H1 (cell line): Measurements from ENCODE around the gene CACNA1C. TPM values are rescaled to one million over a fixed set of nuclear protein-coding genes. Genes with fewer than 3 reads are reported as not detected.
A peak's percentile ranks its signal among the peaks of the same experiment; 100 is the strongest.

Experiments used
- CTCF ChIA-PET: fragments of 300-600 bp; sonication (Branson Sonifier 250); formaldehyde crosslinking; loops from one replicate; lab custom pipeline; 2021; ENCODE audit not compliant: partially characterized antibody; lab: Charles Lee
- POLR2A ChIA-PET: fragments of 300-600 bp; sonication (Branson Sonifier 250); formaldehyde crosslinking; loops from one replicate; lab custom pipeline; 2021; ENCODE audit warnings: inconsistent platforms; ENCODE audit not compliant: partially characterized antibody; lab: Charles Lee
- DNase-seq, 2 experiments: peaks; one replicate each; pipeline versions ENCODE4 v3.0.0 to v3.0.0-alpha.2; 2010 to 2022; ENCODE audit warnings: low spot score in 2 of 2, low read depth in 1 of 2, mixed read lengths in 1 of 2
- FAIRE-seq: peaks from 2 replicates; lab custom pipeline; 2011; peaks lifted over from hg19 to GRCh38; lab: Jason Lieb, UNC
- H2AFZ ChIP-seq: 2 replicates; pipeline ENCODE4 v1.8.1; 2012; ENCODE audit warnings: low read length, inconsistent platforms
- H2AK5ac ChIP-seq: 2 replicates; pipeline ENCODE4 v1.6.1; 2013; ENCODE audit warnings: low read depth, low read length
- H2BK120ac ChIP-seq: replicated peaks from 2 replicates; pipeline ENCODE3; 2013; ENCODE audit warnings: low read depth, low read length, inconsistent platforms
- H2BK12ac ChIP-seq: 2 replicates; pipeline ENCODE4 v1.6.1; 2013; ENCODE audit warnings: low read depth, low read length
- H2BK15ac ChIP-seq: 2 replicates; pipeline ENCODE4 v1.6.1; 2013; ENCODE audit warnings: low read length
- H2BK20ac ChIP-seq: 2 replicates; pipeline ENCODE4 v1.6.1; 2013; ENCODE audit warnings: low read length
- H2BK5ac ChIP-seq: 2 replicates; pipeline ENCODE4 v1.6.1; 2013; ENCODE audit warnings: low read depth, low read length
- H3K14ac ChIP-seq: 2 replicates; pipeline ENCODE4 v1.6.1; 2013; ENCODE audit warnings: inconsistent platforms; ENCODE audit not compliant: insufficient read length
- H3K18ac ChIP-seq: 2 replicates; pipeline ENCODE4 v1.6.1; 2013; ENCODE audit warnings: low read length; ENCODE audit errors: extremely low read depth
- H3K23ac ChIP-seq: 2 replicates; pipeline ENCODE4 v1.6.1; 2013; ENCODE audit warnings: inconsistent platforms; ENCODE audit not compliant: insufficient read length
- H3K23me2 ChIP-seq: 2 replicates; pipeline ENCODE4 v1.6.1; 2013; ENCODE audit warnings: low read depth, low read length
- H3K27ac ChIP-seq: 2 replicates; pipeline ENCODE4 v1.6.1; 2011; ENCODE audit warnings: low read depth, low read length, inconsistent platforms
- H3K27me3 ChIP-seq, 4 experiments: replicated peaks in 1 of 4; 1 replicate in 1 of 4; 2 replicates in 3 of 4; pipeline versions ENCODE4 v1.6.1 to v1.8.1; 2011 to 2013; ENCODE audit warnings: low read length in 3 of 4, mild to moderate bottlenecking in 3 of 4, inconsistent platforms in 2 of 4, mixed read lengths in 2 of 4, moderate library complexity in 1 of 4; ENCODE audit not compliant: control insufficient read depth in 3 of 4, insufficient read depth in 3 of 4; ENCODE audit errors: extremely low read depth in 1 of 4
- H3K36me3 ChIP-seq, 4 experiments: 2 replicates each; pipeline versions ENCODE4 v1.6.1 to v1.8.1; 2011 to 2013; ENCODE audit warnings: mild to moderate bottlenecking in 4 of 4, low read length in 3 of 4, moderate library complexity in 2 of 4, control low read depth in 1 of 4, inconsistent platforms in 1 of 4; ENCODE audit not compliant: insufficient read depth in 4 of 4, control insufficient read depth in 2 of 4
- H3K4ac ChIP-seq: replicated peaks from 2 replicates; pipeline ENCODE3; 2013; ENCODE audit warnings: low read length, low read depth, mixed read lengths, inconsistent platforms; ENCODE audit not compliant: insufficient read length
- H3K4me1 ChIP-seq, 4 experiments: replicated peaks in 1 of 4; 1 replicate in 1 of 4; 2 replicates in 3 of 4; pipeline versions ENCODE4 v1.6.1 to v1.8.1; 2011 to 2013; ENCODE audit warnings: low read length in 3 of 4, inconsistent platforms in 2 of 4, mixed read lengths in 1 of 4; ENCODE audit not compliant: insufficient read depth in 4 of 4, control insufficient read depth in 3 of 4
- H3K4me2 ChIP-seq, 2 experiments: 2 replicates each; pipeline versions ENCODE4 v1.6.1 to v1.8.1; 2011 to 2013; ENCODE audit warnings: low read depth in 2 of 2, low read length in 2 of 2, control low read depth in 1 of 2, inconsistent platforms in 1 of 2, mild to moderate bottlenecking in 1 of 2; ENCODE audit not compliant: insufficient read depth in 1 of 2
- H3K4me3 ChIP-seq, 4 experiments: fragments of 200-600, 300-600 bp in 1 of 4; sonication (generic), shearing (Covaris generic), sonication (Bioruptor Twin) in 1 of 4; 2 replicates each; pipeline versions ENCODE4 v1.5.1 to v1.8.1; 2011 to 2016; ENCODE audit warnings: low read length in 4 of 4, low read depth in 3 of 4, control low read depth in 2 of 4, inconsistent platforms in 2 of 4, mild to moderate bottlenecking in 2 of 4, mixed read lengths in 1 of 4, moderate library complexity in 1 of 4; ENCODE audit not compliant: insufficient read depth in 2 of 4; ENCODE audit errors: extremely low read depth in 1 of 4
- H3K56ac ChIP-seq: replicated peaks from 2 replicates; pipeline ENCODE3; 2013; ENCODE audit warnings: low read depth, mild to moderate bottlenecking, mixed read lengths, low read length, inconsistent platforms; ENCODE audit not compliant: insufficient read length
- H3K79me1 ChIP-seq: 2 replicates; pipeline ENCODE4 v1.6.1; 2013; ENCODE audit warnings: low read depth, low read length, control low read depth
- H3K79me2 ChIP-seq, 2 experiments: 2 replicates each; pipeline versions ENCODE4 v1.6.1 to v1.8.1; 2012 to 2013; ENCODE audit warnings: low read length in 2 of 2, mild to moderate bottlenecking in 2 of 2, inconsistent platforms in 1 of 2; ENCODE audit not compliant: insufficient read depth in 2 of 2, control insufficient read depth in 1 of 2
- H3K9ac ChIP-seq, 4 experiments: replicated peaks in 1 of 4; 1 replicate in 1 of 4; 2 replicates in 3 of 4; pipeline versions ENCODE4 v1.6.1 to v1.8.1; 2011 to 2013; ENCODE audit warnings: low read depth in 3 of 4, low read length in 3 of 4, control low read depth in 2 of 4, mild to moderate bottlenecking in 2 of 4, moderate library complexity in 2 of 4, inconsistent platforms in 1 of 4; ENCODE audit errors: extremely low read depth in 1 of 4
- H3K9me3 ChIP-seq, 2 experiments: 2 replicates each; pipeline versions ENCODE4 v1.6.1 to v1.8.1; 2012 to 2013; ENCODE audit warnings: mild to moderate bottlenecking in 2 of 2, moderate library complexity in 2 of 2, control low read depth in 1 of 2, inconsistent platforms in 1 of 2, low read depth in 1 of 2, low read length in 1 of 2, mixed read lengths in 1 of 2; ENCODE audit not compliant: insufficient read depth in 2 of 2
- H4K20me1 ChIP-seq, 2 experiments: replicated peaks in 1 of 2; 2 replicates each; pipeline versions ENCODE3 to v1.8.1; 2011 to 2013; ENCODE audit warnings: inconsistent platforms in 2 of 2, low read length in 2 of 2, mild to moderate bottlenecking in 1 of 2; ENCODE audit not compliant: insufficient read depth in 2 of 2, control insufficient read depth in 1 of 2
- H4K5ac ChIP-seq: 2 replicates; pipeline ENCODE4 v1.6.1; 2013; ENCODE audit warnings: low read length, low read depth, mixed read lengths, inconsistent platforms; ENCODE audit not compliant: insufficient read length
- H4K8ac ChIP-seq: 2 replicates; pipeline ENCODE4 v1.8.0; 2013; ENCODE audit warnings: mild to moderate bottlenecking, moderate library complexity, low read length, inconsistent platforms; ENCODE audit not compliant: insufficient read depth; ENCODE audit errors: extremely low read depth
- H4K91ac ChIP-seq: replicated peaks from 2 replicates; pipeline ENCODE3; 2013; ENCODE audit warnings: low read length, mixed read lengths, inconsistent platforms; ENCODE audit not compliant: insufficient read length
- CEBPB ChIP-seq: IDR thresholded peaks from 2 replicates; pipeline ENCODE4 v1.6.1; 2012; ENCODE audit warnings: low read depth, low read length
- EP300 ChIP-seq, 2 experiments: IDR thresholded peaks; 1 replicate in 1 of 2; 2 replicates in 1 of 2; pipeline ENCODE4 v1.6.1; 2011 to 2012; ENCODE audit warnings: low read depth in 2 of 2, low read length in 2 of 2, mild to moderate bottlenecking in 2 of 2, borderline replicate concordance in 1 of 2, inconsistent platforms in 1 of 2, moderate library complexity in 1 of 2
- GTF2F1 ChIP-seq: IDR thresholded peaks from 2 replicates; pipeline ENCODE4 v1.6.1; 2012; ENCODE audit warnings: low read depth, low read length, improper control_type of control experiment, borderline replicate concordance
- JUND ChIP-seq: IDR thresholded peaks from 2 replicates; pipeline ENCODE4 v1.6.1; 2011; ENCODE audit warnings: mild to moderate bottlenecking, improper control_type of control experiment, low read length
- SIX5 ChIP-seq: IDR thresholded peaks from 2 replicates; pipeline ENCODE4 v1.6.1; 2011; ENCODE audit warnings: mild to moderate bottlenecking, low read depth, low read length
- SP4 ChIP-seq: IDR thresholded peaks from 2 replicates; pipeline ENCODE4 v1.6.1; 2012; ENCODE audit warnings: low read length, inconsistent platforms
- TBP ChIP-seq: IDR thresholded peaks from 2 replicates; pipeline ENCODE4 v1.6.1; 2011; ENCODE audit warnings: low read depth, low read length, improper control_type of control experiment
- YY1 ChIP-seq: IDR thresholded peaks from 2 replicates; pipeline ENCODE4 v1.6.1; 2011; ENCODE audit warnings: low read depth, mild to moderate bottlenecking, low read length
- WGBS, 2 experiments: shearing (Covaris generic) in 1 of 2; methylation state at CpG; one replicate each; pipeline versions ENCODE4 v1.1.6 to v1.1.7; 2013 to 2015; ENCODE audit warnings: low lambda C conversion rate in 2 of 2, mixed read lengths in 2 of 2, inconsistent platforms in 1 of 2, low coverage in 1 of 2, missing lambda C conversion rate in 1 of 2; ENCODE audit not compliant: insufficient replicate concordance in 2 of 2, insufficient coverage in 1 of 2, insufficient read length in 1 of 2; ENCODE audit errors: extremely low coverage in 1 of 2, missing lambda C conversion rate in 1 of 2; 5-methylcytosine and 5-hydroxymethylcytosine counted together
- polyA plus RNA-seq, 7 experiments: library from polyadenylated mRNA; depleted of rRNA in 3 of 7; stranded (reverse) in 5 of 7; unstranded in 2 of 7; fragments of >200 nt in 5 of 7; fragments of 200-250 nt in 2 of 7; gene quantifications; 1 replicate in 5 of 7; 2 replicates in 1 of 7; 4 replicates in 1 of 7; pipeline versions ENCODE4 v1.2.1 to v1.2.3, GENCODE V29; 2011 to 2013; ENCODE audit warnings: missing spikeins in 2 of 7, mixed read lengths in 2 of 7
- total RNA-seq: library from RNA; stranded (reverse); fragmentation: NEBNext Ultra II Directional; extraction: Animal tissue kit (Norgen Biotek cat#: 25700); gene quantifications from 2 replicates; pipeline ENCODE4 v1.2.1, GENCODE V29; 2021
- TF ChIP-seq, protein P1 (sequence below): IDR thresholded peaks from 2 replicates; pipeline ENCODE4 v1.6.1; 2011; ENCODE audit warnings: low read length, improper control_type of control experiment
- TF ChIP-seq, protein P2 (sequence below): IDR thresholded peaks from 2 replicates; pipeline ENCODE4 v1.6.1; 2012; ENCODE audit warnings: low read length, inconsistent platforms

Gene CACNA1C
- total and polyA plus RNA-seq, 2 of the 8 experiments (the other 6 are each of a cell fraction or from before 2014, with no cell fraction given): 1.3 TPM

DNA sequence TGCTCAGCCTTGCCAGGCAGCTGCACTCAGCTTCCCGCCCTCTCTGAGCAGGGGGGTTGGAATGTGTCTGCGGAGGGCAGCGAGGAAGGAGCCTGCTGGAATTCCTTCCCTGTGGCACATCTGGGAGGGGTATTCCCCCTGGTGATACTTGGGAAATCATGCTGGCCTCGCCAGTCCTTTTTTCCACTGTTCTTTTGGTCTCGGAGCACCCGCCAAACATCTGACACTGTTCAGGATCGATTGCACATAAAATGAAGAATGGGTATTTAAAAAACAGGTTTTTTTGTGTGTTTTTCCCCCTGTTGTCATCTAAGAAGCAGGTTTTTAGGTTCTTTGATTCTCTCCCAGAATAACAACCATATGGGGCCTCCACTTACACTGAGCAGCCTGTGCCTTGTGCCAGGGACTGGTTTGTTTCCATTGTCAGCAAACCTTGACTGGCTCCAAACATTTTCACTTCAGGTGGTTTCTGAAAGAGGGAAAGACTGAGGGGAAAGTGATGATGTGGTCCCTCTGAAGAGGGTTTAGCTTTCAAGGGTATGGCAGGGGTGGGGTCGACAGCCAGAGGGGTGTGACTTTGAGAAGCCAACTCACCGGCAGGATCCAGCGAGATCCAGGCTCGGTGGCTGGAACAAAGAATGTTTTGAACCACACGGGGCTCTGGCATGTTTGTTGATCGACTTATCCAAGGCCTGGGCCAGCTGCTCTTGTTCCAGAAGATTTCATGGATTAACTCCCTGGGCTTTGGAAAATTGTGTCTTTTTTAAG is 215.1 kb downstream of the CACNA1C start:
- H2BK12ac ChIP-seq: no peak overlapping the region
- H3K4me2 ChIP-seq: no peak overlapping the region
- H4K5ac ChIP-seq: no peak overlapping the region
- no peak overlapping the region for H3K23ac ChIP-seq
- H4K8ac ChIP-seq: no peak overlapping the region; the same call in 1 of the 2 replicates
- H3K4ac ChIP-seq: no peak overlapping the region
- H4K91ac ChIP-seq: no peak overlapping the region
- peaks cover 0 to 12% (median 3%) of the 10 kb centered on the region in 4 experiments; a peak in 6 of 7 replicates for H3K4me1 ChIP-seq
- no peak overlapping the region for H3K9ac ChIP-seq
- no peaks in the 10 kb centered on the region for H4K20me1 ChIP-seq
- no peak overlapping the region for H3K14ac ChIP-seq
- no peak overlapping the region for H2BK5ac ChIP-seq
- 79% methylated on average over 13 of the region's 13 CpGs; no CpG with 5 or more reads in 1 of the 2 experiments for WGBS, 2 experiments
- H2BK20ac ChIP-seq: no peak overlapping the region
- POLR2A ChIA-PET: interaction anchor here (1.2 kb wide), 1 partner anchor 24 kb away, joined by 3 read pairs; no protein-coding TSS in a partner anchor
- CTCF ChIA-PET: interaction anchor here (1.4 to 1.9 kb wide), 2 partner anchors 18 to 20 kb away, joined by 3 to 6 read pairs; no protein-coding TSS in a partner anchor
- no peaks in the 10 kb centered on the region for H3K36me3 ChIP-seq
- no peaks in the 10 kb centered on the region for H3K79me1 ChIP-seq
- H3K18ac ChIP-seq: no peak overlapping the region; the same call in 1 of the 2 replicates
- H2AK5ac ChIP-seq: no peak overlapping the region; the same call in 1 of the 2 replicates
- H3K27ac ChIP-seq: no peak overlapping the region
- H3K23me2 ChIP-seq: no peaks in the 10 kb centered on the region
- H3K4me3 ChIP-seq: no peak overlapping the region
- H3K56ac ChIP-seq: no peak overlapping the region
- H3K79me2 ChIP-seq: no peaks in the 10 kb centered on the region
- no peak for DNase-seq
- no peaks in the 10 kb centered on the region for H3K9me3 ChIP-seq
- H2BK120ac ChIP-seq: no peak overlapping the region
- FAIRE-seq: peak; percentile 13
- no peak overlapping the region for H2AFZ ChIP-seq
- H2BK15ac ChIP-seq: no peak overlapping the region
- H3K27me3 ChIP-seq: no peaks in the 10 kb centered on the region
- TF ChIP-seq TBP (no peak), EP300 (IDR thresholded peaks at IDR 0.05; ENCODE audit: borderline replicate concordance in 1 of 2, low read depth in 2 of 2, low read length in 2 of 2) (no peak), SIX5 (no peak), YY1 (no peak), CEBPB (no peak), GTF2F1 (no peak), JUND (no peak), SP4 (no peak)
- TF ChIP-seq, protein P1, sequence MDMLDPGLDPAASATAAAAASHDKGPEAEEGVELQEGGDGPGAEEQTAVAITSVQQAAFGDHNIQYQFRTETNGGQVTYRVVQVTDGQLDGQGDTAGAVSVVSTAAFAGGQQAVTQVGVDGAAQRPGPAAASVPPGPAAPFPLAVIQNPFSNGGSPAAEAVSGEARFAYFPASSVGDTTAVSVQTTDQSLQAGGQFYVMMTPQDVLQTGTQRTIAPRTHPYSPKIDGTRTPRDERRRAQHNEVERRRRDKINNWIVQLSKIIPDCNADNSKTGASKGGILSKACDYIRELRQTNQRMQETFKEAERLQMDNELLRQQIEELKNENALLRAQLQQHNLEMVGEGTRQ: no peak
- TF ChIP-seq, protein P2, sequence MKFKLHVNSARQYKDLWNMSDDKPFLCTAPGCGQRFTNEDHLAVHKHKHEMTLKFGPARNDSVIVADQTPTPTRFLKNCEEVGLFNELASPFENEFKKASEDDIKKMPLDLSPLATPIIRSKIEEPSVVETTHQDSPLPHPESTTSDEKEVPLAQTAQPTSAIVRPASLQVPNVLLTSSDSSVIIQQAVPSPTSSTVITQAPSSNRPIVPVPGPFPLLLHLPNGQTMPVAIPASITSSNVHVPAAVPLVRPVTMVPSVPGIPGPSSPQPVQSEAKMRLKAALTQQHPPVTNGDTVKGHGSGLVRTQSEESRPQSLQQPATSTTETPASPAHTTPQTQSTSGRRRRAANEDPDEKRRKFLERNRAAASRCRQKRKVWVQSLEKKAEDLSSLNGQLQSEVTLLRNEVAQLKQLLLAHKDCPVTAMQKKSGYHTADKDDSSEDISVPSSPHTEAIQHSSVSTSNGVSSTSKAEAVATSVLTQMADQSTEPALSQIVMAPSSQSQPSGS: no peak
